Body of pancreas (tissue), 4 donors: Measurements from ENCODE around the gene PHOX2A. TPM values are rescaled to one million over a fixed set of nuclear protein-coding genes. Genes with fewer than 3 reads are reported as not detected.

Experiments used
- ATAC-seq: fragments of 150-250 bp; one replicate; pipeline ENCODE4 v1.9.1; 2016
- DNase-seq, 4 donors: peaks; one replicate each; pipeline ENCODE4 v3.0.0-alpha.2; 2019
- H3K27ac ChIP-seq, 4 donors: fragments of 200-600 bp; sonication (generic); 1 replicate in 3 of 4; 2 replicates in 1 of 4; pipeline versions ENCODE4 v1.5.1 to v1.6.1; 2016 to 2019; ENCODE audit warnings: mild to moderate bottlenecking in 1 of 4, mixed read lengths in 1 of 4, moderate library complexity in 1 of 4
- H3K27me3 ChIP-seq, 2 donors: fragments of 200-600 bp; sonication (generic); one replicate each; pipeline ENCODE4 v1.6.0; 2016; ENCODE audit warnings: mild to moderate bottlenecking in 1 of 2
- H3K36me3 ChIP-seq, 2 donors: fragments of 200-600 bp; sonication (generic); replicated peaks in 1 of 2; 2 replicates each; pipeline ENCODE4 v1.5.1; 2016; ENCODE audit warnings: low read depth in 2 of 2; ENCODE audit not compliant: insufficient read depth in 1 of 2
- H3K4me1 ChIP-seq: fragments of 200-600 bp; sonication (generic); one replicate; pipeline ENCODE4 v1.6.0; 2016
- H3K4me3 ChIP-seq, 2 donors: fragments of 200-600 bp; sonication (generic); 1 replicate in 1 of 2; 2 replicates in 1 of 2; pipeline ENCODE4 v1.5.1; 2016 to 2019
- H3K9me3 ChIP-seq, 3 donors: fragments of 200-600 bp; sonication (generic); 1 replicate in 2 of 3; 2 replicates in 1 of 3; pipeline ENCODE4 v1.5.1; 2016
- CTCF ChIP-seq, 7 experiments: fragments of 450-650 bp in 4 of 7; fragments of 200-600 bp in 3 of 7; sonication (generic) in 3 of 7; IDR thresholded peaks; one replicate each; pipeline ENCODE4 v1.5.1; 2016 to 2019; ENCODE audit warnings: antibody characterized with exemption in 7 of 7
- POLR2A ChIP-seq, 3 donors: fragments of 450-650 bp; IDR thresholded peaks; one replicate each; pipeline ENCODE4 v1.6.1; 2016; ENCODE audit warnings: antibody characterized with exemption in 3 of 3, mild to moderate bottlenecking in 2 of 3
- WGBS, 2 donors: methylation state at CpG; one replicate each; pipeline ENCODE4 v1.1.5; 2017; 5-methylcytosine and 5-hydroxymethylcytosine counted together
- intact Hi-C: fragments of 100-400 bp; cut with DNase I; formaldehyde crosslinking; loops from one replicate; pipeline ENCODE4 v1.15.1; 2023
- total RNA-seq, 2 donors: library from RNA; depleted of rRNA; stranded (reverse); fragments of >200 nt; gene quantifications; one replicate each; pipeline ENCODE4 v1.1.0, GENCODE V29; 2016

The PHOX2A gene
- total RNA-seq, 2 donors from 2014 or later: not detected

- DNase-seq: no peak
Measured at GRCh38 chr11:72250661-72251464, 6.9 kb upstream of the PHOX2A start.

GRCh38 chr11:72249961-72250360 lies 6.0 kb upstream of the PHOX2A start:
- Histone ChIP-seq H3K36me3 (no peaks in the 10 kb centered on the region), H3K4me3 (no peak overlapping the region), H3K9me3 (no peaks in the 10 kb centered on the region), H3K27ac (no peak overlapping the region), H3K4me1 (no peaks in the 10 kb centered on the region), H3K27me3 (peaks cover 0 to 2% of the 10 kb centered on the region in 2 donors)
- 77 to 83% methylated on average over 5 of the region's 5 CpGs for WGBS, 2 donors
- intact Hi-C loops: no loop called here
- DNase-seq: no peak
- no peak for ATAC-seq
- TF ChIP-seq CTCF (IDR thresholded peaks at IDR 0.05) (no peak), POLR2A (IDR thresholded peaks at IDR 0.05) (no peak)

More at GRCh38 chr11:72250661-72251464, 6.9 kb upstream of the PHOX2A start:
- H3K27ac ChIP-seq: no peak overlapping the region
- intact Hi-C loops: no loop called here
- no peaks in the 10 kb centered on the region for H3K27me3 ChIP-seq
- H3K4me3 ChIP-seq: no peak overlapping the region
- no peak for TF ChIP-seq POLR2A (IDR thresholded peaks at IDR 0.05)
- TF ChIP-seq CTCF (IDR thresholded peaks at IDR 0.05): no peak
- no peaks in the 10 kb centered on the region for H3K9me3 ChIP-seq
- no peaks in the 10 kb centered on the region for H3K4me1 ChIP-seq
- WGBS, 2 donors: 84 to 86% methylated on average over 1 to 24 of the region's 24 CpGs
- no peak for ATAC-seq
- H3K36me3 ChIP-seq: no peaks in the 10 kb centered on the region

DNA sequence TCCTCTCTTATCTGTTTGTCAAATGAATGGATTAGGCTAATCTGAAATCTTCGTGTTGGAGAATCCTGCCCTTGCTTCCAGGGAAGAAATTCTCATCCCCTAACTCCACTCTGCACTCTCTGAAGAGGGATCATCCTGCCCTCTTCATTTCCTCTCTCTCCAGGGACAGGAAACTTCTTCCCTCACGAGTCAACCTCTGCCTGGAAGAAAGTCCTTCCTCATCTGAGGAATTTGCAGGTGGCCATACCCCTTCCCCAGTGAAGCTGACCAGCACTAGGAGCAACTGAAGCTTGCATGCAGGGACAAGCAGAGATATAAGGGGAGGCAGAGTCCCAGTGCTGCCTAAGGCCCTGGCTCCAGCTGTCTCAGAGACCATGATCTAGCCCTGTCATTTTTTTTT lies 3.6 kb upstream of the PHOX2A start:
- DNase-seq (no peak), ATAC-seq (no peak)
- peaks cover 0 to 24% of the 10 kb centered on the region in 2 donors for H3K27me3 ChIP-seq
- no peaks in the 10 kb centered on the region for H3K9me3 ChIP-seq
- TF ChIP-seq POLR2A (IDR thresholded peaks at IDR 0.05): no peak
- no peak for TF ChIP-seq CTCF (IDR thresholded peaks at IDR 0.05)
- no peak overlapping the region for H3K4me3 ChIP-seq
- H3K36me3 ChIP-seq: no peaks in the 10 kb centered on the region
- H3K4me1 ChIP-seq: peaks cover 7% of the 10 kb centered on the region
- H3K27ac ChIP-seq: no peak overlapping the region
- 22 to 35% methylated on average over 2 of the region's 2 CpGs for WGBS, 2 donors
- intact Hi-C loops: no loop called here

GRCh38 chr11:72245263-72245816 lies 1.4 kb upstream of the PHOX2A start:
- TF ChIP-seq POLR2A (IDR thresholded peaks at IDR 0.05): no peak
- TF ChIP-seq CTCF (IDR thresholded peaks at IDR 0.05): no peak
- Histone ChIP-seq H3K27me3 (peaks cover 0 to 36% of the 10 kb centered on the region in 2 donors), H3K27ac (no peak overlapping the region), H3K4me3 (no peak overlapping the region), H3K9me3 (no peaks in the 10 kb centered on the region), H3K36me3 (no peaks in the 10 kb centered on the region), H3K4me1 (peaks cover 13% of the 10 kb centered on the region)
- intact Hi-C loops: no loop called here
- DNase-seq: no peak
- WGBS, 2 donors: 15 to 20% methylated on average over 17 to 19 of the region's 19 CpGs
- no peak for ATAC-seq
